ENCODE results near the gene ATP8B4. TPM values are rescaled to one million over a fixed set of nuclear protein-coding genes. Genes with fewer than 3 reads are reported as not detected.

The ATP8B4 gene
- total and polyA plus RNA-seq, 10 of the 15 experiments (the other 5 are each of a cell fraction or from before 2014, with no cell fraction given) = 0.02 to 0.94 (median 0.19) TPM

- H3K79me2 ChIP-seq (ENCODE audit: control insufficient read depth, insufficient read depth, low read length) = no peaks in the 10 kb centered on the region
- TF ChIP-seq HSF1 (IDR thresholded peaks at IDR 0.05; ENCODE audit: low read depth, low read length) (no peak), SMAD5 (IDR thresholded peaks at IDR 0.05; ENCODE audit: low read depth) (no peak), MTA3 (IDR thresholded peaks at IDR 0.05; ENCODE audit: borderline replicate concordance, low read length) (no peak), NR2C2 (IDR thresholded peaks at IDR 0.05; ENCODE audit: borderline replicate concordance, control insufficient read depth, insufficient read length, low read depth) (no peak), WRNIP1 (IDR thresholded peaks at IDR 0.05; ENCODE audit: borderline replicate concordance, low read depth, low read length) (no peak), TCF3 (IDR thresholded peaks at IDR 0.05; ENCODE audit: borderline replicate concordance, insufficient read depth, low read depth, low read length) (no peak), TCF7 (IDR thresholded peaks at IDR 0.05; ENCODE audit: borderline replicate concordance) (no peak), NR2F1 (conservative IDR thresholded peaks at IDR 0.05) (no peak)
- no peaks in the 10 kb centered on the region for H3K27me3 ChIP-seq (replicated peaks in 1 of 2; ENCODE audit: control insufficient read depth in 2 of 2, insufficient read depth in 2 of 2, low read length in 1 of 2)
- intact Hi-C loops (cut with micrococcal nuclease; ENCODE audit: unreplicated experiment) (no loop called here), in situ Hi-C loops (cut with MboI) (no loop called here)
- FAIRE-seq (no peak), DNase-seq (ENCODE audit: low read depth, low spot score) (no peak), ATAC-seq (no peak)
- H4K20me1 ChIP-seq (ENCODE audit: control insufficient read depth, insufficient read depth) = no peaks in the 10 kb centered on the region
- 50% methylated on average over 2 of the region's 2 CpGs for WGBS (ENCODE audit: insufficient coverage, insufficient replicate concordance, low lambda C conversion rate, missing lambda C conversion rate)
- ChIA-PET RAD21 (ENCODE audit: unreplicated experiment) (interaction anchor here (0.6 to 3.5 kb wide), 2 partner anchors 25 to 41 kb away, joined by 3 to 19 read pairs; no protein-coding TSS in a partner anchor), CTCF (interaction anchor here (1.1 to 2.1 kb wide), 5 partner anchors 8 to 743 kb away, joined by 3 to 5 read pairs (median 4); no protein-coding TSS in a partner anchor), POLR2A (interaction anchor here (1.5 kb wide), 1 partner anchor 31 kb away, joined by 4 read pairs; no protein-coding TSS in a partner anchor), SMC1A (ENCODE audit: uncharacterized antibody, unreplicated experiment) (interaction anchor here (1.1 to 3.6 kb wide), 4 partner anchors 9 to 29 kb away, joined by 4 to 19 read pairs (median 12); no protein-coding TSS in a partner anchor)
- H3K4me2 ChIP-seq (ENCODE audit: control insufficient read depth, insufficient read depth) = no peak overlapping the region
- H3K4me3 ChIP-seq = no peak overlapping the region
- H3K9me3 ChIP-seq (replicated peaks; ENCODE audit: control insufficient read depth, insufficient read depth, low read length) = no peaks in the 10 kb centered on the region
- BruUV-seq (replicated peaks) = no TSS peak
- H3K9ac ChIP-seq (ENCODE audit: control insufficient read depth, insufficient read depth, low read length) = no peak overlapping the region
- no peaks in the 10 kb centered on the region for H3K36me3 ChIP-seq (ENCODE audit: control insufficient read depth in 2 of 2, insufficient read depth in 2 of 2, low read length in 1 of 2)
- H3K27ac ChIP-seq (ENCODE audit: control insufficient read depth, insufficient read depth) = no peak overlapping the region
- H2AFZ ChIP-seq (ENCODE audit: control insufficient read depth, low read depth, low read length) = no peak overlapping the region
- no peaks in the 10 kb centered on the region; the same call in 1 of the 2 replicates for H3K4me1 ChIP-seq (ENCODE audit: control insufficient read depth, insufficient read depth, low read length)
Observed at GRCh38 chr15:49978121-49978520, 140.9 kb downstream of the ATP8B4 start.

Data from GM12878 (cell line).